Fibroblast of pulmonary artery (primary cell): ENCODE measurements around the gene KAT2A.

Experiments
- DNase-seq: peaks from one replicate; pipeline ENCODE4 v3.0.0-alpha.2; 2010; ENCODE audit warnings: low read depth
- H3K4me3 ChIP-seq: replicated peaks from 2 replicates; pipeline ENCODE4 v1.5.1; 2011; ENCODE audit warnings: low read depth, mild to moderate bottlenecking, control low read depth, low read length, moderate library complexity
- TF ChIP-seq, protein P1 (sequence below): IDR thresholded peaks from 2 replicates; pipeline ENCODE4 v1.5.1; 2011; ENCODE audit warnings: mild to moderate bottlenecking, control low read depth, low read length, inconsistent platforms; ENCODE audit errors: missing control alignments

The KAT2A gene

DNA sequence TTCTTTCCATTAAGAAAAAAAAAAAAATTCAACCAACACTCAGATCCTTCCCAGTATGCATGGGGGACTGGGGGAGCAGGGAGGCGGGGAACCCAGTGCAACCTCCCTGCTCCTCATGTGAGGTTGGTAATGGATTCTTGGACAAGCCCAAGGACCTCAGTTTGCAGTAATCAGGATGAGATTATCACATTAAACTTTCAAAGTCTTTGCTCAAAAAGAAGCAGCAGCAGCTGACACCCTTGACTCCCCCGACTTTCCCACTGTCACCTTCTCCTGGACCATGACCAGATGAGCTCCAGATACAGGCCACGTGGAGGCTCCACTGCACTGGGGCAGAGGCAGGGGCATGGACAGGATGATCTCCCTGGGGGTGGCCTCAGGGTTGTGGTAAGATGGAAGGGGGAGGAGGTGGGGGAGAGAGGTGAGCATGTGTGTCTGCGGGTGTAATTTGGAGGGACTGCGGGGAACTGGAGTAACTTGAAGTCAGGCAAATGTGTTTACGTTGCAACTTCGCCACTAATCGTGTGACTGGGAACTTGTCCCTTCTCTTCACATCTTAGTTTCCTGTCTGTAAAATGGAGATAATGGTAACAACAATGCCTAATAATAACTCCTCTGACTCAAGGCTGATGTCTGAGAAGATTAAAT is 42.6 kb downstream of the KAT2A start:
- no peak overlapping the region for H3K4me3 ChIP-seq
- TF ChIP-seq, protein P1, sequence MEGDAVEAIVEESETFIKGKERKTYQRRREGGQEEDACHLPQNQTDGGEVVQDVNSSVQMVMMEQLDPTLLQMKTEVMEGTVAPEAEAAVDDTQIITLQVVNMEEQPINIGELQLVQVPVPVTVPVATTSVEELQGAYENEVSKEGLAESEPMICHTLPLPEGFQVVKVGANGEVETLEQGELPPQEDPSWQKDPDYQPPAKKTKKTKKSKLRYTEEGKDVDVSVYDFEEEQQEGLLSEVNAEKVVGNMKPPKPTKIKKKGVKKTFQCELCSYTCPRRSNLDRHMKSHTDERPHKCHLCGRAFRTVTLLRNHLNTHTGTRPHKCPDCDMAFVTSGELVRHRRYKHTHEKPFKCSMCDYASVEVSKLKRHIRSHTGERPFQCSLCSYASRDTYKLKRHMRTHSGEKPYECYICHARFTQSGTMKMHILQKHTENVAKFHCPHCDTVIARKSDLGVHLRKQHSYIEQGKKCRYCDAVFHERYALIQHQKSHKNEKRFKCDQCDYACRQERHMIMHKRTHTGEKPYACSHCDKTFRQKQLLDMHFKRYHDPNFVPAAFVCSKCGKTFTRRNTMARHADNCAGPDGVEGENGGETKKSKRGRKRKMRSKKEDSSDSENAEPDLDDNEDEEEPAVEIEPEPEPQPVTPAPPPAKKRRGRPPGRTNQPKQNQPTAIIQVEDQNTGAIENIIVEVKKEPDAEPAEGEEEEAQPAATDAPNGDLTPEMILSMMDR: no peak
- DNase-seq: no peak

DNA sequence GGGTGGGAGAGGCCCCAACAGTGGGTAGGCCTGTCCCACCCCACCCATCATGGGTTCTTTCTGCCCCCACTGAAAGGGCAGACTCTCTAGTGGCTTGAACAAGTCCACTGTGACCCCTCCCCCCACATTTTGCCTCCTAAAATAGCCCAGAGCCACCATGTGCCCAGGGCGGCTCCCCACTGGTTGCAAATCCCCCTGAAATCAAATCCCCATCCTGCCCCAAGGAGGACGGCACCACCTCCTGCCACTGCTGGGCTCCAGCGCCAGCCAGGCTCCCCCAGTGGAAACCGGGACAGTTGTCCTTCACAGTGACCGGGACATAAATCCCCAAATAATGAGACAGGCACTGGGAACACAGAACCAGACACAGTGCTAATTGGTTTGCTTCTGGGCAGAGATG is 43.4 kb downstream of the KAT2A start:
- DNase-seq: no peak
- H3K4me3 ChIP-seq: no peak overlapping the region
- TF ChIP-seq, protein P1: no peak

DNA sequence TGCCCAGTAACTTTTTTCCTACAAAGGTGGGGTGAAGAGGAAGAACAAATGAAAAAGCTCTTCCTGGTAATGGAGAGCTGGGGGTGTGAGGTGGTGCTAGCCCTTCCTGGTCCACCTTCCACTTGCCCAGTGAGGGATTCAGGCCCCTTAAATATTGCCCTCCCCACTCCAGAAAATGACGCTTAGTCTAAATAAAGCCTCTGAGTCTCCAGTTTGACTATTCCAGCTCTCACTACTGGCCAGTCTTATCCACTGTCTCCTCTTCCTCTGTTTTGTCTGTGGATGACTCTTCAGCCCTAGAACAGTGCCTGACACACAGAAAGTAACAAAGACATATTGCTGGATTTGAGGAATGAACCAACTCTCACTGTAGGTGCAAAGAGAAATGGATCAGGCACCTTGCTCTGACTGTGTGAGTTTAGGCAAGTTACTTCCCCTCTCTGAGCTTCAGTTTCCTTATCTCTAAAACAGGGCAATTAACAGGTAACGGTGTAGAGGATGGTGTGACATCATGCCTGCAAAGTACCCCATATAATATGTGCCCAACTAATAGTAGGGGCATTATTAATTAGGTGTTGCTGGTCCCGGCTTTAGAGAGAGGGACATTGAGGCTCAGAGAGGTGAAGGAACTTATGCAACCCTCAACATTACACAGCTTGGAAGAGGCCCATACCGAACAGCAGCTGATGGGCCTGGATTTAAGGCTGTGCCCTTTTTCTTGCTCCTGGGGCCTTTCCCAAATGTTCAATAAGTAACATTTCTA is 44.2 kb downstream of the KAT2A start:
- TF ChIP-seq, protein P1: no peak
- no peak overlapping the region for H3K4me3 ChIP-seq
- no peak for DNase-seq

DNA sequence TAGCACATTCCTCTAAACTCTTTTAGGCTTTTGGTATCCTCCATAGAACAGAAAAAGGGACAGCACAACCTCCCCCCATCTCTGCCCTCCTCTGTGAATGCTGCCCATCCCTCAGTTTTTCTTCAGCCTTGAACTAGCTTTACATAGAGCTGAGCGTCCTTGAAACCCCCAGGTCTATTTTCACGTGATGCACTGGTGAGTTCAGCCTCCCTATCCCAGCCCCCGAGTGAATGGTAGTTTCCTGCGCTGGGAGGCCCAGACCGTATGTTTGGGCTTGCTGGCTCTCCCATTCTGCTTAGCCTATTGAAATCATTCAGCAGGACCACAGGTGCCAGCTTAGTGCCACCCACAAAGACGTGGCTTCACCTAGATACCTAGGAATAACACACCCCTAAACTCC is 45.4 kb downstream of the KAT2A start:
- no peak for DNase-seq
- TF ChIP-seq, protein P1: no peak
- no peak overlapping the region for H3K4me3 ChIP-seq

DNA sequence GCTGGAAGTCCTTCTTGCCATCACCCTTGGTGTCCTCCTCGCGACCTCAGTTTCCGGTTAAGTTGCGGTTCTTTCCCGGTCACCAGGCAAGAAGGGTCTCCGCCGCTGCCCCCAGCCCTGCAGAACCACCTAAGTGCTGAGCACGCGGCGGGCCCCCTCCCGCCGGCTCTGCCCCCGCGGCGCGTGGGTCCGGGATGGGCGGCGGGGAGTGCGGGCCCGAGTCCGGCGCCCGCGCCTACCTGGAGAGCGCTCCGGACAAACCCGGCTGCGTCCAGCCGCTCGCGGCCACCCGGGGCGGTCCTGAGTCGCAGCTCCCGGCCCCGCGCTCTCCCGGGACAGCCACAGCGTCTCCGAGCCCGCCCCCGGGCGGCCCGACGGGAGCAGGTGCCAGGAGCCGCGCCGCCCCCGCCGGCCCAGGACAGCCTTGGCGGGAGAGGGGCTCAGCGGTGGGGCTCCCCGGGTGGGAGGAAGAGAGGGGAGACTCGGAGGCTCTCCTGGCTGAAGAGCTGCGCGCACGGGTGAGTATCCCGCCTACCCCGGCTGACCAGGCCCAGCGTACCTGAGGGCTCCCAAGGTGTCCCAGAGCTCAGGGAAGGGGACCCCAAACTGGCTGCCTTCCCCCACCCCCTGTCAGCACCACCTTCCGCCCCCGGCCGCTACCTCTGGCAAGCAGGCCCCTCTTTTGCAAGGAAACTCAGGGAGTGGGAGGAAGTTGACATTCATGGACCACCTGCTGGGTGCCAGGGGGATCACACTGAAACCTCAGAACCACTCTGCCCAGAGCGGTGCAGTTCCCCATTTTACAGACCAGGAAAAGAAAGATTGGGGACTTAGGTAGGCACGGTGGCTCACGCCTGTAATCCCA is 48.6 kb downstream of the KAT2A start:
- no peak overlapping the region for H3K4me3 ChIP-seq
- no peak for DNase-seq
- TF ChIP-seq, protein P1: no peak

DNA sequence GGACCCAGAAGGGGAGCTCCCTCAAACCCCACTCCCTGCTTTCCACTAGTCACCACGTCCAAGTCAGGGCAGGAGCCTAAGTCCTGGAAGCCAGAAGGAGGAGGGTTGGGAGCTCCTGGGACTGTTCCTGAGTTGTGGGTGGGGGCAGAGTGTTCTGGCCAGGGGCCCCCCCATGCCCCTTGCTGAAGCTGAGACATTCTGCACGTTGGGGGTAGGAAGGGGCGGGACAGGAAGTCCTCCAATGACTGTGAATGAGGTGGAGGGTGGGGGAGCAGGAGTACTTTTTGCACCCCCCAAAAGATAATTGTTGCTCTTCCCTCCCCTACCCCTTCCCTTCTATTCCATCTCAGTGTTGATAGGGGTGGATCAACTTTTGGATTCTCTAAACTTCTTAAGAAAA is 49.4 kb downstream of the KAT2A start:
- H3K4me3 ChIP-seq: no peak overlapping the region

More for the DNA sequence above, 49.4 kb downstream of the KAT2A start:
- TF ChIP-seq, protein P1: no peak
- DNase-seq: no peak
